ENCODE data around the gene TNFSF10. TPM values are rescaled to one million over a fixed set of nuclear protein-coding genes. Genes with fewer than 3 reads are reported as not detected.

The TNFSF10 gene
- total RNA-seq, 3 donors from 2014 or later (not counting 1 experiment from before 2014, with no cell fraction given) = 9.5 to 27.7 (median 18.4) TPM

DNA sequence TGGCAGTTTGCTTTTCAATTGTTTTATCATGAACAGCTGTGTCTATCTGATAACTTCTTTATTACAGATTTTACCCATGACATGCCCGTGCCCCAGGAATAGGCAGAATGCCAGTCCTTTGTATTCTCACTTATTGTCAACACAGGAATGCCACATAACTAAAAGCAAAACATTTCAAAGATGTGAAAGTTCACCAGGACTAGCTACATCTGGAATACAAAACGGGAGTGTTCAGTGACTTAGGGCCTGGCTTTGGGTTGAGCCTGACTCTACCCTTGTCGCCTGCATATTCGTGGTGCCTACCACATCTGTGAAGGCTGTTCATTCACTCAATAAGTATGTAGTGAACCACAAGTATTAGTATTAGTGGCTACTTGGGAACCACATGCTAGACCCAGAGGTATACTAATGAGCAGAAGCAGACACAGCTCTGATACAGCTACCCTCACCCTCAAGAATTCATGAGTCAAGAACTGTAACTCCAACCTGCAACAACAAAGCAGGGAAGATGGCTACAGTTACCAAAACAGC lies 2.9 kb downstream of the TNFSF10 start:
- Mint-ChIP-seq H3K4me3 (peak overlapping the region; percentile 85), H3K4me1 (peaks cover 66 to 81% of the 10 kb centered on the region in 2 donors), H3K9me3 (no peaks in the 10 kb centered on the region), H3K27ac (peak overlapping the region; percentile 87 to 93), H3K36me3 (no peaks in the 10 kb centered on the region), H3K27me3 (ENCODE audit: low read depth in 2 of 2) (no peaks in the 10 kb centered on the region)
- Histone ChIP-seq H3K4me1 (ENCODE audit: control insufficient read depth, insufficient read depth, low read length) (peaks cover 34% of the 10 kb centered on the region), H3K27me3 (ENCODE audit: control insufficient read depth, insufficient read depth, low read length) (no peaks in the 10 kb centered on the region), H3K27ac (ENCODE audit: low read length) (peak overlapping the region; percentile 0), H3K4me3 (ENCODE audit: low read length) (peak overlapping the region; percentile 0), H3K36me3 (ENCODE audit: control insufficient read depth, insufficient read depth, low read length) (peaks cover 20% of the 10 kb centered on the region), H3K9me3 (ENCODE audit: control insufficient read depth, insufficient read depth, low read length) (no peaks in the 10 kb centered on the region)
- DNase-seq = peak in 1 of 2 donors; percentile 49
- TF ChIP-seq, protein P1, sequence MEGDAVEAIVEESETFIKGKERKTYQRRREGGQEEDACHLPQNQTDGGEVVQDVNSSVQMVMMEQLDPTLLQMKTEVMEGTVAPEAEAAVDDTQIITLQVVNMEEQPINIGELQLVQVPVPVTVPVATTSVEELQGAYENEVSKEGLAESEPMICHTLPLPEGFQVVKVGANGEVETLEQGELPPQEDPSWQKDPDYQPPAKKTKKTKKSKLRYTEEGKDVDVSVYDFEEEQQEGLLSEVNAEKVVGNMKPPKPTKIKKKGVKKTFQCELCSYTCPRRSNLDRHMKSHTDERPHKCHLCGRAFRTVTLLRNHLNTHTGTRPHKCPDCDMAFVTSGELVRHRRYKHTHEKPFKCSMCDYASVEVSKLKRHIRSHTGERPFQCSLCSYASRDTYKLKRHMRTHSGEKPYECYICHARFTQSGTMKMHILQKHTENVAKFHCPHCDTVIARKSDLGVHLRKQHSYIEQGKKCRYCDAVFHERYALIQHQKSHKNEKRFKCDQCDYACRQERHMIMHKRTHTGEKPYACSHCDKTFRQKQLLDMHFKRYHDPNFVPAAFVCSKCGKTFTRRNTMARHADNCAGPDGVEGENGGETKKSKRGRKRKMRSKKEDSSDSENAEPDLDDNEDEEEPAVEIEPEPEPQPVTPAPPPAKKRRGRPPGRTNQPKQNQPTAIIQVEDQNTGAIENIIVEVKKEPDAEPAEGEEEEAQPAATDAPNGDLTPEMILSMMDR (IDR thresholded peaks at IDR 0.05) = no peak
- ATAC-seq = peak; percentile 33 to 46 (median 38)
- WGBS (ENCODE audit: insufficient coverage) = 6% methylated on average over 4 of the region's 4 CpGs
- intact Hi-C loops (cut with micrococcal nuclease) = no loop called here

DNA sequence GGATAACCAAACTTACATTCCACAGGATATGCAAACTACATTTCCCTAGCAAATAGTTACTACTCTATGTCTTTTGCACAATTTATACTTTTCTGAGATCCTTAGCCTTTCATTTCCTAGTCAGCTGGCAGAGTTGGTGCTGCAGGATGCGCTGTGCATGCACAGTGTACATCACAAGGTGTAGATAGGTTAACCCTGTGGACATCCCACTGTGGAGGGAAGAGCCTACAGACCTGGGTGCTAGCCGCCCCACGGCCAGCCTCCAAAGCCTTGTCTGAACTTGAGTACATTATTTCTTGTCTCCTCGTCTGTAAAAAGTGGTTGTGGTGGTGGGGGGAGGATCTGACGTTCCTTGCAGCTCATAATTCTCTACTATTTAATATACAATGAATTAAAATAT lies 3.5 kb downstream of the TNFSF10 start:
- H3K4me1 ChIP-seq (ENCODE audit: control insufficient read depth, insufficient read depth, low read length) = peaks cover 35% of the 10 kb centered on the region
- H3K27me3 ChIP-seq (ENCODE audit: control insufficient read depth, insufficient read depth, low read length) = no peaks in the 10 kb centered on the region
- no peak for ATAC-seq
- no peaks in the 10 kb centered on the region for H3K9me3 ChIP-seq (ENCODE audit: control insufficient read depth, insufficient read depth, low read length)
- peaks cover 24% of the 10 kb centered on the region for H3K36me3 ChIP-seq (ENCODE audit: control insufficient read depth, insufficient read depth, low read length)
- intact Hi-C loops (cut with micrococcal nuclease) = no loop called here
- Mint-ChIP-seq H3K27me3 (ENCODE audit: low read depth in 2 of 2) (no peaks in the 10 kb centered on the region), H3K36me3 (peaks cover 3% of the 10 kb centered on the region), H3K4me3 (peak overlapping the region; percentile 85), H3K9me3 (no peaks in the 10 kb centered on the region), H3K4me1 (peaks cover 69 to 87% of the 10 kb centered on the region in 2 donors), H3K27ac (peak overlapping the region; percentile 87 to 93)
- TF ChIP-seq, protein P1 (IDR thresholded peaks at IDR 0.05) = no peak
- H3K4me3 ChIP-seq (ENCODE audit: low read length) = no peak overlapping the region
- DNase-seq = peak in 1 of 2 donors; percentile 32
- peak overlapping the region; percentile 26 for H3K27ac ChIP-seq (ENCODE audit: low read length)
- WGBS (ENCODE audit: insufficient coverage) = 44% methylated on average over 3 of the region's 5 CpGs

DNA sequence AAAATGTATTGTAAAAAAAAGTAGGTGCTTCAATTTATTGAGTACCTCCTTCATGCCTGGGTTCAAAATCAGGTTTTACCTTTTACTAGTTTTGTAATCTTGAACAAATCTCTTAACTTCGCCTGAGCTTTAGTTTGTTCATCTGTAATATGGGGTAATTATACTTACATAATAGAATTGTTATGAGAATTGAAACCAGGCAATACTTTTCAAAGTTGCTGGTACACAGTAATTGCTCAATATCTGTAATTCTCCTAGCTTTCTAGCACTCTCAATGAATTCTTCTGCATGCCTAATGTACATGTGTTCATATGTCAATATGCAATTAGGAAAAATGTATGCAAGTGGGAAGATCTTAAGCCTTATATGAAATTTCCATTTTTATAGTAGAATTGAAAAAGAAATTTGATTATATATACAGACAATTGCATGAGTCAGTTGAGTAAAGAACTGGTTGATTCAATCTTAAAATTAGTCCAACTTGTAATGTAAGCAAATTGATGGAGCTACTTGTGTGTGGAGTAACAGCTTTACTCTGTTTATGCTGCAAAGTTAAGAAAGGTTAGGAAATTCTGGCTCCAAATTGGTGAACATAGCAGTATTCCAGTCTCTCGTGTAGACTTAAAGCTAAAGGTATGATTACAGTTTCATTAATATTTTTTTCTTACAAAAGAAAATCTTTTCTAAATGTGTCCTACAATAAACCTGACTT lies 4.1 kb downstream of the TNFSF10 start:
- intact Hi-C loops (cut with micrococcal nuclease) = no loop called here
- H3K4me3 Mint-ChIP-seq = peak overlapping the region; percentile 85
- Histone ChIP-seq H3K9me3 (ENCODE audit: control insufficient read depth, insufficient read depth, low read length) (no peaks in the 10 kb centered on the region), H3K27ac (ENCODE audit: low read length) (no peak overlapping the region), H3K4me1 (ENCODE audit: control insufficient read depth, insufficient read depth, low read length) (peaks cover 39% of the 10 kb centered on the region), H3K27me3 (ENCODE audit: control insufficient read depth, insufficient read depth, low read length) (no peaks in the 10 kb centered on the region), H3K4me3 (ENCODE audit: low read length) (no peak overlapping the region), H3K36me3 (ENCODE audit: control insufficient read depth, insufficient read depth, low read length) (peaks cover 30% of the 10 kb centered on the region)
- no CpG with 5 or more reads among the region's 2 CpGs for WGBS (ENCODE audit: insufficient coverage)
- peak overlapping the region in 1 of 2 donors; percentile 87 for H3K27ac Mint-ChIP-seq
- H3K27me3 Mint-ChIP-seq (ENCODE audit: low read depth in 2 of 2) = no peaks in the 10 kb centered on the region
- ATAC-seq (no peak), DNase-seq (no peak)
- H3K9me3 Mint-ChIP-seq = no peaks in the 10 kb centered on the region
- peaks cover 75 to 90% of the 10 kb centered on the region in 2 donors for H3K4me1 Mint-ChIP-seq
- TF ChIP-seq, protein P1 (IDR thresholded peaks at IDR 0.05) = no peak
- H3K36me3 Mint-ChIP-seq = peaks cover 9% of the 10 kb centered on the region

All from natural killer cell (primary cell).